GM21786 (cell line): ENCODE results near the gene PAQR8.
A peak's percentile ranks its signal among the peaks of the same experiment; 100 is the strongest.
"Not testable (repeated sequence)": the region's sequence is repeated elsewhere in the genome, so short reads cannot be mapped to it uniquely, and the experiment has no call there.

Experiments used
- ATAC-seq: cut with Tn5 transposase; IDR thresholded peaks from one replicate; pipeline ENCODE4 v1.9.1; 2021; ENCODE audit not compliant: unreplicated experiment

The PAQR8 gene

GRCh38 chr6:52375780-52376556, 14.0 kb downstream of the PAQR8 start:
- ATAC-seq = no peak

- ATAC-seq = no peak
Observed at GRCh38 chr6:52376763-52377162, 14.8 kb downstream of the PAQR8 start.

- ATAC-seq = no peak
Observed at GRCh38 chr6:52377538-52378221, 15.7 kb downstream of the PAQR8 start.

- ATAC-seq = no peak
Observed at GRCh38 chr6:52381249-52381648, 19.3 kb downstream of the PAQR8 start.

- ATAC-seq = no peak
Observed at GRCh38 chr6:52384145-52384766, 22.3 kb downstream of the PAQR8 start.

GRCh38 chr6:52385074-52385473, 23.1 kb downstream of the PAQR8 start:
- ATAC-seq = no peak

- not testable (repeated sequence) for ATAC-seq
Observed at GRCh38 chr6:52388119-52388518, 26.2 kb downstream of the PAQR8 start.

- ATAC-seq = no peak
Observed at GRCh38 chr6:52388790-52389189, 26.8 kb downstream of the PAQR8 start.

DNA sequence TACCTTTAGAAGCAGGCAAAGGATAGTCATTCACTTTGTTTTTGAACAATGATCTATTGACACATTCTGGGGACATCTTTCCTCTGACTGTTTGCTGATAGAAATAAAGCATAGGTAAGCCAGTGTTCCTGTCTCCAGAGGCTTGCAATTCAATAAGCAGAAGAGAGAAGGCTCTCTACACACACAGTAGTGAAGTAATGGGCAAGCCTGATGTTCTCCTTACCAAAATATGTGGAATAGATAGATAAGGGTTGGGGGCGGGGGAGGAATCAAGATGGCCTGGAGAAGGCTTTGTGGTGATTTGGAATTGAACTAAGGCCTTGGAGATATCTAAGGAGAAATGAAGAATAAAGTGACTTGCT, 27.3 kb downstream of the PAQR8 start:
- no peak for ATAC-seq

DNA sequence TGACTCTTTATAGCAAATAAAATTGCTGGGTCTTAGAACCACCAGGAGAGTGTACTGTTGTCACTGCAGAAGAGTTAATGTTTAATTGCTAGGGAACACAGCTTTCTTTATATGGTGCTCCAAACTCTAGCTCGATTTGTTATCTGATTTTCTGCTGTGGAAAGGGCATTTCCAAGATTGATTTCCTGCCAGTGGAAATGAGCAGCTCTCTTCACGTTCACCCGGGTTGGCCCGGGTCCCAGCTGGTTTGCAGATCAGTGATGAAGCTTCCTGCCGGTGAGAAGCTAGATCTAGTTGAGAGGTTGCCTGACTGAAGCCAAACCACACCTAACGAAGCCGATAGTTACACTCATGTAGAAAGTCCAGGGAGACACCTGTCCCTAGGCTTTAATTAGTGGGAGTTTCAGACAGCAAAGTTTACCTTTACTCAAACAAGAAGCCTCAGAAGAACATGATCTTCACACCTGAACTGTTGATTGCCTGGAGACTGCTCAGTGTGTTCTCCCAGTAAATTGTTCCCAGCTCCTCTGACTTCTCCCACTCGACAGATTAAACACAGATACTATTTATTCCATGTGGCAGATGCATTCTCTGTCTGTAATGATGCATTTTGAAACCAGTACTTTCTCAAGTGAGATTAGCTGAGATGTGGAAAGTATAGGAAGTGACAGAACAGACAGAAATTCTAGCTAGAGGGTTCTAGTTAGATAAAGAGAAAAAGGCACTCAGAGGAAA, 27.8 kb downstream of the PAQR8 start:
- ATAC-seq = peak; percentile 65

GRCh38 chr6:52390361-52390727, 28.4 kb downstream of the PAQR8 start:
- ATAC-seq = peak; percentile 42

DNA sequence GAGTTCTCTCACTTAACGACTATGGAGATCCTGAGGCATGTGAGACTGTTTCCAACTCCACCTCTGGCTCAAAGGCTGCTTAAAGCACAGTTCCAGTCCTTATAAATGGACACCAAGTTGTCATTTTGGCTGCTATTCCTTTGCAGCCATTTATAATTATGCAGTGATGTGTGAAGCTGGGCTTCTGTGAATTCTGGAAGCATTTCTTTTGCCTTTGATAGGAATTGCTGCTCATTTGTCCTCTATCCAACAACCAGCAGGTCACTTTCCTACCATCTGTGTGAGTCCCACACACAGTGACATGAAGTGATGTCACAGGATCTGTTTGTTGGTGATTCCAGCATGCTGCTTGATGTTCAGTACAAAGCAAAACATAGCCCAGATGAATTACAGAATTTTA, 29.6 kb downstream of the PAQR8 start:
- no peak for ATAC-seq

DNA sequence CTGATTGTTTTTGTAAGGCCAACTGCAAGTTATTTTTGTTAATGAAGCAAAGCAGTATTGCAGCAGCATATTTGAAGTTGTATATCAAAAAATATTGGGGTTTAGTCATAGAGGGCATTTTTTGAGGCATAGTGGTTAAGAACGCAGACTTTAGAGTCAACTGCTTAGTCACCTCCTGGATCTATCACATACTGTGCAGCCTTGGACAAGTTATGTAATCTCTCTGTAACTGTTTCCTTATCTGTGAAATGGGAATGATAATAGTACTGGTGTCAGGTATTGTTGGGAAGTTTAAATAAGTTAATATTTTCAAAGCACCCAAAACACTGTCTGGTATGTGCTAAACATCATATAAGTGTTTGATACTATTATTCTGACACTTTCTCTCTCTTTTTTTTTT, 31.0 kb downstream of the PAQR8 start:
- no peak for ATAC-seq

- ATAC-seq = no peak
Observed at GRCh38 chr6:52393780-52394179, 31.8 kb downstream of the PAQR8 start.

DNA sequence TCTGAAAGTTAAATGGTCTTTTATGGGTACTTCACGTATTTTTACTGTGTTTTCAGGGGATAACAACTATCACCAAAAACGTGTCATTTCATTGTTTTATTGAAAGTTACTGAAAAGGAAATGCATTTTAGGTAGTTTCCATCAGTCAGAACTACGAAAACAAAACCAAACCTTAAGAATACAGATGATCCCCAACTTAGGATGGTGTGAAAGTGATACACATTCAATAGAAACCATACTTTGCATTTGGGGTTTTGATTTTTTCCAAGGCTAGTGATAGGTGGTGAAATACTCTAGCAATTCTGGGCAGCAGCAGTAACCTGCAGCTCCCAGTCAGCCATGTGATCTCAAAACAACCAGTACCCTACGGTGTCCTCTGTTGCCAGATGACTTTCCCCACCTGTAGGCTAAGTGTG, 32.3 kb downstream of the PAQR8 start:
- peak; percentile 42 for ATAC-seq

- ATAC-seq = no peak
Observed at GRCh38 chr6:52395969-52396368, 34.0 kb downstream of the PAQR8 start.

- ATAC-seq = peak; percentile 46
Observed at GRCh38 chr6:52399511-52400312, 37.8 kb downstream of the PAQR8 start.

- no peak for ATAC-seq
Observed at GRCh38 chr6:52400313-52401041, 38.5 kb downstream of the PAQR8 start.

DNA sequence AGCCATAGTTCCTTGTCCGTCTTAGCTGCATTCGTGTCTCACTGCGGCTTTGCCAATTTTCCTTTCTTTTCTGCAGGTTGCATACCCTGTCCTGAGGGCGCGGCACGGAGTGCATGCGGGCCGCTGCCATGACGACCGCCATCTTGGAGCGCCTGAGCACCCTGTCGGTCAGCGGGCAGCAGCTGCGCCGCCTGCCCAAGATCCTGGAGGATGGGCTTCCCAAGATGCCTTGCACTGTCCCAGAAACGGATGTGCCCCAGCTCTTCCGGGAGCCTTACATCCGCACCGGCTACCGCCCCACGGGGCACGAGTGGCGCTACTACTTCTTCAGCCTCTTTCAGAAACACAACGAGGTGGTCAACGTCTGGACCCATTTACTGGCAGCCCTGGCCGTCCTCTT, 41.1 kb downstream of the PAQR8 start:
- ATAC-seq = no peak

GRCh38 chr6:52403627-52404026, 41.7 kb downstream of the PAQR8 start:
- no peak for ATAC-seq
